Trophoblast cell (in vitro differentiated cells and primary cell): Measurements from ENCODE around the gene MAP6D1.

Experiments used
- DNase-seq, 2 donors: peaks; one replicate each; pipeline ENCODE4 v3.0.0-alpha.2; 2016
- H2AFZ ChIP-seq: 2 replicates; pipeline ENCODE4 v1.6.1; 2013; ENCODE audit warnings: low read length, moderate library complexity, mild to moderate bottlenecking; ENCODE audit not compliant: insufficient read depth, poor library complexity
- H2AK5ac ChIP-seq: 2 replicates; pipeline ENCODE4 v1.6.1; 2013; ENCODE audit warnings: mild to moderate bottlenecking, low read length
- H2BK120ac ChIP-seq: 2 replicates; pipeline ENCODE4 v1.6.1; 2013; ENCODE audit warnings: low read length, mild to moderate bottlenecking, moderate library complexity; ENCODE audit not compliant: insufficient read depth, poor library complexity
- H2BK12ac ChIP-seq: 2 replicates; pipeline ENCODE4 v1.6.1; 2013; ENCODE audit warnings: mild to moderate bottlenecking, low read length, moderate library complexity
- H2BK5ac ChIP-seq: 2 replicates; pipeline ENCODE4 v1.6.1; 2013; ENCODE audit warnings: low read length, low read depth, moderate library complexity, mild to moderate bottlenecking; ENCODE audit not compliant: poor library complexity
- H3K14ac ChIP-seq: 2 replicates; pipeline ENCODE4 v1.6.1; 2013; ENCODE audit warnings: mild to moderate bottlenecking, low read length
- H3K18ac ChIP-seq: 2 replicates; pipeline ENCODE4 v1.6.1; 2013; ENCODE audit warnings: mild to moderate bottlenecking, low read length
- H3K23ac ChIP-seq: 2 replicates; pipeline ENCODE4 v1.6.1; 2013; ENCODE audit warnings: low read length
- H3K27ac ChIP-seq: 2 replicates; pipeline ENCODE4 v1.5.1; 2013; ENCODE audit warnings: low read depth, mild to moderate bottlenecking, inconsistent platforms, low read length, moderate library complexity
- H3K27me3 ChIP-seq: 2 replicates; pipeline ENCODE4 v1.6.1; 2013; ENCODE audit warnings: inconsistent platforms, mild to moderate bottlenecking, low read length, moderate library complexity; ENCODE audit not compliant: insufficient read depth
- H3K36me3 ChIP-seq, 2 experiments: 1 replicate in 1 of 2; 2 replicates in 1 of 2; pipeline ENCODE4 v1.6.1; 2013; ENCODE audit warnings: low read length in 2 of 2, mild to moderate bottlenecking in 2 of 2, moderate library complexity in 1 of 2; ENCODE audit not compliant: insufficient read depth in 2 of 2, control insufficient read depth in 1 of 2
- H3K4ac ChIP-seq: 2 replicates; pipeline ENCODE4 v1.6.1; 2013; ENCODE audit warnings: low read depth, mild to moderate bottlenecking, low read length, moderate library complexity
- H3K4me1 ChIP-seq, 2 experiments: 1 replicate in 1 of 2; 2 replicates in 1 of 2; pipeline ENCODE4 v1.6.1; 2013; ENCODE audit warnings: low read length in 2 of 2, mild to moderate bottlenecking in 2 of 2, moderate library complexity in 1 of 2; ENCODE audit not compliant: insufficient read depth in 2 of 2, control insufficient read depth in 1 of 2
- H3K4me2 ChIP-seq: 2 replicates; pipeline ENCODE4 v1.6.1; 2013; ENCODE audit warnings: inconsistent platforms, mild to moderate bottlenecking, low read length, moderate library complexity
- H3K4me3 ChIP-seq: 2 replicates; pipeline ENCODE4 v1.5.1; 2013; ENCODE audit warnings: mild to moderate bottlenecking, low read depth, low read length, inconsistent platforms
- H3K79me1 ChIP-seq: one replicate; pipeline ENCODE4 v1.6.1; 2013; ENCODE audit warnings: low read length
- H3K79me2 ChIP-seq: 2 replicates; pipeline ENCODE4 v1.6.1; 2013; ENCODE audit warnings: low read length, mild to moderate bottlenecking; ENCODE audit not compliant: control insufficient read depth, insufficient read depth, poor library complexity
- H3K9ac ChIP-seq: 2 replicates; pipeline ENCODE4 v1.6.1; 2013; ENCODE audit warnings: mild to moderate bottlenecking, low read length
- H3K9me3 ChIP-seq: 2 replicates; pipeline ENCODE4 v1.6.1; 2013; ENCODE audit warnings: low read depth, mild to moderate bottlenecking, control low read depth, inconsistent platforms, low read length; ENCODE audit not compliant: insufficient read depth
- H4K12ac ChIP-seq: 2 replicates; pipeline ENCODE4 v1.6.1; 2013; ENCODE audit warnings: low read depth, mild to moderate bottlenecking, low read length, moderate library complexity
- H4K8ac ChIP-seq: 2 replicates; pipeline ENCODE4 v1.6.1; 2013; ENCODE audit warnings: low read depth, mild to moderate bottlenecking, low read length, moderate library complexity
- H4K91ac ChIP-seq: one replicate; pipeline ENCODE4 v1.6.1; 2013; ENCODE audit warnings: low read depth, mild to moderate bottlenecking, low read length, moderate library complexity
- WGBS: extraction: QIAGEN DNeasy Blood & Tissue Kit; methylation state at CpG from one replicate; pipeline ENCODE4 v1.1.7; 2013; ENCODE audit warnings: missing lambda C conversion rate; ENCODE audit not compliant: insufficient read length, insufficient coverage; ENCODE audit errors: extremely low coverage; 5-methylcytosine and 5-hydroxymethylcytosine counted together

Gene MAP6D1

GRCh38 chr3:183815951-183816475, 9.4 kb downstream of the MAP6D1 start:
- Histone ChIP-seq H3K79me1 (no peaks in the 10 kb centered on the region), H3K4me1 (no peaks in the 10 kb centered on the region), H3K14ac (no peak overlapping the region), H4K8ac (no peak overlapping the region), H3K9me3 (no peaks in the 10 kb centered on the region), H3K27me3 (no peaks in the 10 kb centered on the region), H3K4me2 (no peak overlapping the region), H2AFZ (no peak overlapping the region), H2BK120ac (no peak overlapping the region), H3K9ac (no peak overlapping the region), H3K23ac (no peak overlapping the region), H3K18ac (no peak overlapping the region), H3K79me2 (no peaks in the 10 kb centered on the region), H3K27ac (no peak overlapping the region), H3K36me3 (peaks cover 14 to 36% of the 10 kb centered on the region in 2 experiments), H4K12ac (no peak overlapping the region), H2BK5ac (no peak overlapping the region), H3K4me3 (no peak overlapping the region), H2BK12ac (no peak overlapping the region), H4K91ac (no peak overlapping the region), H3K4ac (no peak overlapping the region), H2AK5ac (no peak overlapping the region)
- no CpG with 5 or more reads among the region's 12 CpGs for WGBS
- DNase-seq = no peak

- no peaks in the 10 kb centered on the region for H3K4me1 ChIP-seq
- no peak overlapping the region for H2BK120ac ChIP-seq
- H3K9ac ChIP-seq = no peak overlapping the region
- H3K27ac ChIP-seq = no peak overlapping the region
- no peaks in the 10 kb centered on the region for H3K79me2 ChIP-seq
- no peak overlapping the region for H4K12ac ChIP-seq
- no peaks in the 10 kb centered on the region for H3K79me1 ChIP-seq
- peaks cover 18 to 40% of the 10 kb centered on the region in 2 experiments for H3K36me3 ChIP-seq
- H4K8ac ChIP-seq = no peak overlapping the region
- DNase-seq = no peak
- no CpG with 5 or more reads among the region's 9 CpGs for WGBS
- H3K4ac ChIP-seq = no peak overlapping the region
- H3K4me3 ChIP-seq = no peak overlapping the region
- no peak overlapping the region for H2AFZ ChIP-seq
- H2BK12ac ChIP-seq = no peak overlapping the region
- no peak overlapping the region for H4K91ac ChIP-seq
- H3K4me2 ChIP-seq = no peak overlapping the region
- H2BK5ac ChIP-seq = no peak overlapping the region
- no peak overlapping the region for H3K14ac ChIP-seq
- H3K9me3 ChIP-seq = no peaks in the 10 kb centered on the region
- no peak overlapping the region for H3K18ac ChIP-seq
- H2AK5ac ChIP-seq = no peak overlapping the region
- H3K23ac ChIP-seq = no peak overlapping the region
- H3K27me3 ChIP-seq = no peaks in the 10 kb centered on the region
Measured at GRCh38 chr3:183815563-183815940, 9.8 kb downstream of the MAP6D1 start.

- WGBS = no CpG with 5 or more reads among the region's 1 CpG
- Histone ChIP-seq H2AFZ (no peak overlapping the region), H3K18ac (no peak overlapping the region), H3K4me1 (no peaks in the 10 kb centered on the region), H3K4me3 (no peak overlapping the region), H4K91ac (no peak overlapping the region), H3K27me3 (no peaks in the 10 kb centered on the region), H2AK5ac (no peak overlapping the region), H2BK120ac (no peak overlapping the region), H3K79me1 (no peaks in the 10 kb centered on the region), H3K9ac (no peak overlapping the region), H3K4me2 (no peak overlapping the region), H3K9me3 (peaks cover 1% of the 10 kb centered on the region), H3K36me3 (peaks cover 28 to 51% of the 10 kb centered on the region in 2 experiments), H3K27ac (no peak overlapping the region), H3K79me2 (no peaks in the 10 kb centered on the region), H3K14ac (no peak overlapping the region), H2BK12ac (no peak overlapping the region), H4K12ac (no peak overlapping the region), H3K4ac (no peak overlapping the region), H4K8ac (no peak overlapping the region), H2BK5ac (no peak overlapping the region), H3K23ac (no peak overlapping the region)
- DNase-seq = no peak
Measured at GRCh38 chr3:183814240-183814639, 11.1 kb downstream of the MAP6D1 start.

- Histone ChIP-seq H3K79me1 (no peaks in the 10 kb centered on the region), H3K27ac (no peak overlapping the region), H3K4me2 (no peak overlapping the region), H3K4ac (no peak overlapping the region), H3K18ac (no peak overlapping the region), H2BK120ac (no peak overlapping the region), H2BK12ac (no peak overlapping the region), H4K91ac (no peak overlapping the region), H4K8ac (no peak overlapping the region), H3K23ac (no peak overlapping the region), H3K4me3 (no peak overlapping the region), H4K12ac (no peak overlapping the region), H3K79me2 (no peaks in the 10 kb centered on the region), H3K9ac (no peak overlapping the region), H2BK5ac (no peak overlapping the region), H2AK5ac (no peak overlapping the region), H3K9me3 (peaks cover 1% of the 10 kb centered on the region), H2AFZ (no peak overlapping the region), H3K4me1 (no peaks in the 10 kb centered on the region), H3K27me3 (no peaks in the 10 kb centered on the region), H3K14ac (no peak overlapping the region), H3K36me3 (peaks cover 33 to 60% of the 10 kb centered on the region in 2 experiments)
- WGBS = no CpG with 5 or more reads among the region's 8 CpGs
- DNase-seq = no peak
Measured at GRCh38 chr3:183812761-183813445, 12.5 kb downstream of the MAP6D1 start.
